ENCODE results near the gene PDGFB. TPM values are rescaled to one million over a fixed set of nuclear protein-coding genes. Genes with fewer than 3 reads are reported as not detected.

Gene PDGFB
- polyA plus RNA-seq, 2 donors, result 1.2 to 1.8 TPM

- H3K4me1 ChIP-seq (ENCODE audit: control insufficient read depth in 2 of 2, insufficient read depth in 2 of 2, low read length in 1 of 2), result peaks cover 4 to 7% of the 10 kb centered on the region in 2 donors
- H3K4me3 ChIP-seq (ENCODE audit: low read depth in 1 of 2, low read length in 2 of 2), result no peak overlapping the region
- 55 to 65% methylated on average over 13 of the region's 13 CpGs for WGBS, 2 donors
- H3K27me3 ChIP-seq (ENCODE audit: control insufficient read depth in 1 of 2, insufficient read depth in 2 of 2, low read length in 2 of 2), result no peaks in the 10 kb centered on the region
- H3K9me3 ChIP-seq (ENCODE audit: control insufficient read depth in 2 of 2, insufficient read depth in 1 of 2, low read depth in 1 of 2, low read length in 1 of 2), result no peaks in the 10 kb centered on the region
- no peaks in the 10 kb centered on the region for H3K36me3 ChIP-seq (ENCODE audit: control insufficient read depth in 2 of 2, insufficient read depth in 2 of 2, low read length in 1 of 2)
- no peak overlapping the region for H3K27ac ChIP-seq (ENCODE audit: low read depth in 2 of 2, low read length in 1 of 2)
Observed at GRCh38 chr22:39278040-39278439, 33.3 kb upstream of the PDGFB start.

GRCh38 chr22:39277142-39277607 lies 32.4 kb upstream of the PDGFB start:
- Histone ChIP-seq H3K36me3 (ENCODE audit: control insufficient read depth in 2 of 2, insufficient read depth in 2 of 2, low read length in 1 of 2) (no peaks in the 10 kb centered on the region), H3K4me3 (ENCODE audit: low read depth in 1 of 2, low read length in 2 of 2) (no peak overlapping the region), H3K27me3 (ENCODE audit: control insufficient read depth in 1 of 2, insufficient read depth in 2 of 2, low read length in 2 of 2) (no peaks in the 10 kb centered on the region), H3K27ac (ENCODE audit: low read depth in 2 of 2, low read length in 1 of 2) (no peak overlapping the region), H3K4me1 (ENCODE audit: control insufficient read depth in 2 of 2, insufficient read depth in 2 of 2, low read length in 1 of 2) (no peaks in the 10 kb centered on the region), H3K9me3 (ENCODE audit: control insufficient read depth in 2 of 2, insufficient read depth in 1 of 2, low read depth in 1 of 2, low read length in 1 of 2) (no peaks in the 10 kb centered on the region)
- WGBS, 2 donors, result 76 to 78% methylated on average over 6 of the region's 6 CpGs

GRCh38 chr22:39276440-39277141 lies 31.8 kb upstream of the PDGFB start:
- no peaks in the 10 kb centered on the region for H3K4me1 ChIP-seq (ENCODE audit: control insufficient read depth in 2 of 2, insufficient read depth in 2 of 2, low read length in 1 of 2)
- no peaks in the 10 kb centered on the region for H3K27me3 ChIP-seq (ENCODE audit: control insufficient read depth in 1 of 2, insufficient read depth in 2 of 2, low read length in 2 of 2)
- WGBS, 2 donors, result 87 to 88% methylated on average over 12 of the region's 12 CpGs
- no peak overlapping the region for H3K4me3 ChIP-seq (ENCODE audit: low read depth in 1 of 2, low read length in 2 of 2)
- H3K27ac ChIP-seq (ENCODE audit: low read depth in 2 of 2, low read length in 1 of 2), result no peak overlapping the region
- H3K9me3 ChIP-seq (ENCODE audit: control insufficient read depth in 2 of 2, insufficient read depth in 1 of 2, low read depth in 1 of 2, low read length in 1 of 2), result no peaks in the 10 kb centered on the region
- no peaks in the 10 kb centered on the region for H3K36me3 ChIP-seq (ENCODE audit: control insufficient read depth in 2 of 2, insufficient read depth in 2 of 2, low read length in 1 of 2)

GRCh38 chr22:39275814-39276439 lies 31.1 kb upstream of the PDGFB start:
- 77 to 89% methylated on average over 9 of the region's 9 CpGs for WGBS, 2 donors
- no peak overlapping the region for H3K4me3 ChIP-seq (ENCODE audit: low read depth in 1 of 2, low read length in 2 of 2)
- H3K4me1 ChIP-seq (ENCODE audit: control insufficient read depth in 2 of 2, insufficient read depth in 2 of 2, low read length in 1 of 2), result no peaks in the 10 kb centered on the region
- H3K27me3 ChIP-seq (ENCODE audit: control insufficient read depth in 1 of 2, insufficient read depth in 2 of 2, low read length in 2 of 2), result no peaks in the 10 kb centered on the region
- no peak overlapping the region for H3K27ac ChIP-seq (ENCODE audit: low read depth in 2 of 2, low read length in 1 of 2)
- H3K36me3 ChIP-seq (ENCODE audit: control insufficient read depth in 2 of 2, insufficient read depth in 2 of 2, low read length in 1 of 2), result no peaks in the 10 kb centered on the region
- H3K9me3 ChIP-seq (ENCODE audit: control insufficient read depth in 2 of 2, insufficient read depth in 1 of 2, low read depth in 1 of 2, low read length in 1 of 2), result no peaks in the 10 kb centered on the region

GRCh38 chr22:39273950-39274887 lies 29.4 kb upstream of the PDGFB start:
- Histone ChIP-seq H3K27ac (ENCODE audit: low read depth in 2 of 2, low read length in 1 of 2) (no peak overlapping the region), H3K27me3 (ENCODE audit: control insufficient read depth in 1 of 2, insufficient read depth in 2 of 2, low read length in 2 of 2) (no peaks in the 10 kb centered on the region), H3K36me3 (ENCODE audit: control insufficient read depth in 2 of 2, insufficient read depth in 2 of 2, low read length in 1 of 2) (no peaks in the 10 kb centered on the region), H3K4me1 (ENCODE audit: control insufficient read depth in 2 of 2, insufficient read depth in 2 of 2, low read length in 1 of 2) (no peaks in the 10 kb centered on the region), H3K9me3 (ENCODE audit: control insufficient read depth in 2 of 2, insufficient read depth in 1 of 2, low read depth in 1 of 2, low read length in 1 of 2) (no peaks in the 10 kb centered on the region), H3K4me3 (ENCODE audit: low read depth in 1 of 2, low read length in 2 of 2) (no peak overlapping the region)
- 78 to 85% methylated on average over 17 of the region's 17 CpGs for WGBS, 2 donors

- Histone ChIP-seq H3K9me3 (ENCODE audit: control insufficient read depth in 2 of 2, insufficient read depth in 1 of 2, low read depth in 1 of 2, low read length in 1 of 2) (no peaks in the 10 kb centered on the region), H3K4me1 (ENCODE audit: control insufficient read depth in 2 of 2, insufficient read depth in 2 of 2, low read length in 1 of 2) (no peaks in the 10 kb centered on the region), H3K4me3 (ENCODE audit: low read depth in 1 of 2, low read length in 2 of 2) (no peak overlapping the region), H3K36me3 (ENCODE audit: control insufficient read depth in 2 of 2, insufficient read depth in 2 of 2, low read length in 1 of 2) (no peaks in the 10 kb centered on the region), H3K27ac (ENCODE audit: low read depth in 2 of 2, low read length in 1 of 2) (no peak overlapping the region), H3K27me3 (ENCODE audit: control insufficient read depth in 1 of 2, insufficient read depth in 2 of 2, low read length in 2 of 2) (no peaks in the 10 kb centered on the region)
- 85 to 96% methylated on average over 9 of the region's 9 CpGs for WGBS, 2 donors
Observed at GRCh38 chr22:39270792-39271191, 26.0 kb upstream of the PDGFB start.

- Histone ChIP-seq H3K27ac (ENCODE audit: low read depth in 2 of 2, low read length in 1 of 2) (no peak overlapping the region), H3K9me3 (ENCODE audit: control insufficient read depth in 2 of 2, insufficient read depth in 1 of 2, low read depth in 1 of 2, low read length in 1 of 2) (no peaks in the 10 kb centered on the region), H3K27me3 (ENCODE audit: control insufficient read depth in 1 of 2, insufficient read depth in 2 of 2, low read length in 2 of 2) (no peaks in the 10 kb centered on the region), H3K36me3 (ENCODE audit: control insufficient read depth in 2 of 2, insufficient read depth in 2 of 2, low read length in 1 of 2) (no peaks in the 10 kb centered on the region), H3K4me1 (ENCODE audit: control insufficient read depth in 2 of 2, insufficient read depth in 2 of 2, low read length in 1 of 2) (no peaks in the 10 kb centered on the region), H3K4me3 (ENCODE audit: low read depth in 1 of 2, low read length in 2 of 2) (no peak overlapping the region)
- WGBS, 2 donors, result 72 to 87% methylated on average over 5 of the region's 5 CpGs
Observed at GRCh38 chr22:39270280-39270679, 25.5 kb upstream of the PDGFB start.

- H3K27ac ChIP-seq (ENCODE audit: low read depth in 2 of 2, low read length in 1 of 2), result no peak overlapping the region
- 73 to 77% methylated on average over 11 of the region's 11 CpGs for WGBS, 2 donors
Observed at GRCh38 chr22:39269095-39269790, 24.5 kb upstream of the PDGFB start.

GRCh38 chr22:39268645-39269044 lies 23.9 kb upstream of the PDGFB start:
- no peaks in the 10 kb centered on the region for H3K4me1 ChIP-seq (ENCODE audit: control insufficient read depth in 2 of 2, insufficient read depth in 2 of 2, low read length in 1 of 2)
- no peaks in the 10 kb centered on the region for H3K36me3 ChIP-seq (ENCODE audit: control insufficient read depth in 2 of 2, insufficient read depth in 2 of 2, low read length in 1 of 2)
- no peaks in the 10 kb centered on the region for H3K27me3 ChIP-seq (ENCODE audit: control insufficient read depth in 1 of 2, insufficient read depth in 2 of 2, low read length in 2 of 2)
- no peak overlapping the region for H3K27ac ChIP-seq (ENCODE audit: low read depth in 2 of 2, low read length in 1 of 2)
- H3K9me3 ChIP-seq (ENCODE audit: control insufficient read depth in 2 of 2, insufficient read depth in 1 of 2, low read depth in 1 of 2, low read length in 1 of 2), result no peaks in the 10 kb centered on the region
- 80 to 83% methylated on average over 7 of the region's 7 CpGs for WGBS, 2 donors
- no peak overlapping the region for H3K4me3 ChIP-seq (ENCODE audit: low read depth in 1 of 2, low read length in 2 of 2)

More at GRCh38 chr22:39269095-39269790, 24.5 kb upstream of the PDGFB start:
- Histone ChIP-seq H3K27me3 (ENCODE audit: control insufficient read depth in 1 of 2, insufficient read depth in 2 of 2, low read length in 2 of 2) (no peaks in the 10 kb centered on the region), H3K4me1 (ENCODE audit: control insufficient read depth in 2 of 2, insufficient read depth in 2 of 2, low read length in 1 of 2) (no peaks in the 10 kb centered on the region), H3K4me3 (ENCODE audit: low read depth in 1 of 2, low read length in 2 of 2) (no peak overlapping the region), H3K36me3 (ENCODE audit: control insufficient read depth in 2 of 2, insufficient read depth in 2 of 2, low read length in 1 of 2) (no peaks in the 10 kb centered on the region), H3K9me3 (ENCODE audit: control insufficient read depth in 2 of 2, insufficient read depth in 1 of 2, low read depth in 1 of 2, low read length in 1 of 2) (no peaks in the 10 kb centered on the region)
